H1 (cell line): Measurements from ENCODE around the gene NADSYN1. TPM values are rescaled to one million over a fixed set of nuclear protein-coding genes. Genes with fewer than 3 reads are reported as not detected.
"Not testable (repeated sequence)": the region's sequence is repeated elsewhere in the genome, so short reads cannot be mapped to it uniquely, and the experiment has no call there.

Experiments used
- CTCF ChIA-PET: fragments of 300-600 bp; sonication (Branson Sonifier 250); formaldehyde crosslinking; loops from one replicate; lab custom pipeline; 2021; ENCODE audit not compliant: partially characterized antibody; lab: Charles Lee
- POLR2A ChIA-PET: fragments of 300-600 bp; sonication (Branson Sonifier 250); formaldehyde crosslinking; loops from one replicate; lab custom pipeline; 2021; ENCODE audit warnings: inconsistent platforms; ENCODE audit not compliant: partially characterized antibody; lab: Charles Lee
- DNase-seq, 2 experiments: peaks; one replicate each; pipeline versions ENCODE4 v3.0.0 to v3.0.0-alpha.2; 2010 to 2022; ENCODE audit warnings: low spot score in 2 of 2, low read depth in 1 of 2, mixed read lengths in 1 of 2
- FAIRE-seq: peaks from 2 replicates; lab custom pipeline; 2011; peaks lifted over from hg19 to GRCh38; lab: Jason Lieb, UNC
- H2AFZ ChIP-seq: 2 replicates; pipeline ENCODE4 v1.8.1; 2012; ENCODE audit warnings: low read length, inconsistent platforms
- H2AK5ac ChIP-seq: 2 replicates; pipeline ENCODE4 v1.6.1; 2013; ENCODE audit warnings: low read depth, low read length
- H2BK120ac ChIP-seq: replicated peaks from 2 replicates; pipeline ENCODE3; 2013; ENCODE audit warnings: low read depth, low read length, inconsistent platforms
- H2BK12ac ChIP-seq: 2 replicates; pipeline ENCODE4 v1.6.1; 2013; ENCODE audit warnings: low read depth, low read length
- H2BK15ac ChIP-seq: 2 replicates; pipeline ENCODE4 v1.6.1; 2013; ENCODE audit warnings: low read length
- H2BK20ac ChIP-seq: 2 replicates; pipeline ENCODE4 v1.6.1; 2013; ENCODE audit warnings: low read length
- H2BK5ac ChIP-seq: 2 replicates; pipeline ENCODE4 v1.6.1; 2013; ENCODE audit warnings: low read depth, low read length
- H3K14ac ChIP-seq: 2 replicates; pipeline ENCODE4 v1.6.1; 2013; ENCODE audit warnings: inconsistent platforms; ENCODE audit not compliant: insufficient read length
- H3K18ac ChIP-seq: 2 replicates; pipeline ENCODE4 v1.6.1; 2013; ENCODE audit warnings: low read length; ENCODE audit errors: extremely low read depth
- H3K23ac ChIP-seq: 2 replicates; pipeline ENCODE4 v1.6.1; 2013; ENCODE audit warnings: inconsistent platforms; ENCODE audit not compliant: insufficient read length
- H3K23me2 ChIP-seq: 2 replicates; pipeline ENCODE4 v1.6.1; 2013; ENCODE audit warnings: low read depth, low read length
- H3K27ac ChIP-seq: 2 replicates; pipeline ENCODE4 v1.6.1; 2011; ENCODE audit warnings: low read depth, low read length, inconsistent platforms
- H3K27me3 ChIP-seq, 4 experiments: replicated peaks in 1 of 4; 1 replicate in 1 of 4; 2 replicates in 3 of 4; pipeline versions ENCODE4 v1.6.1 to v1.8.1; 2011 to 2013; ENCODE audit warnings: low read length in 3 of 4, mild to moderate bottlenecking in 3 of 4, inconsistent platforms in 2 of 4, mixed read lengths in 2 of 4, moderate library complexity in 1 of 4; ENCODE audit not compliant: control insufficient read depth in 3 of 4, insufficient read depth in 3 of 4; ENCODE audit errors: extremely low read depth in 1 of 4
- H3K36me3 ChIP-seq, 4 experiments: 2 replicates each; pipeline versions ENCODE4 v1.6.1 to v1.8.1; 2011 to 2013; ENCODE audit warnings: mild to moderate bottlenecking in 4 of 4, low read length in 3 of 4, moderate library complexity in 2 of 4, control low read depth in 1 of 4, inconsistent platforms in 1 of 4; ENCODE audit not compliant: insufficient read depth in 4 of 4, control insufficient read depth in 2 of 4
- H3K4ac ChIP-seq: replicated peaks from 2 replicates; pipeline ENCODE3; 2013; ENCODE audit warnings: low read length, low read depth, mixed read lengths, inconsistent platforms; ENCODE audit not compliant: insufficient read length
- H3K4me1 ChIP-seq, 4 experiments: replicated peaks in 1 of 4; 1 replicate in 1 of 4; 2 replicates in 3 of 4; pipeline versions ENCODE4 v1.6.1 to v1.8.1; 2011 to 2013; ENCODE audit warnings: low read length in 3 of 4, inconsistent platforms in 2 of 4, mixed read lengths in 1 of 4; ENCODE audit not compliant: insufficient read depth in 4 of 4, control insufficient read depth in 3 of 4
- H3K4me2 ChIP-seq, 2 experiments: 2 replicates each; pipeline versions ENCODE4 v1.6.1 to v1.8.1; 2011 to 2013; ENCODE audit warnings: low read depth in 2 of 2, low read length in 2 of 2, control low read depth in 1 of 2, inconsistent platforms in 1 of 2, mild to moderate bottlenecking in 1 of 2; ENCODE audit not compliant: insufficient read depth in 1 of 2
- H3K4me3 ChIP-seq, 4 experiments: fragments of 200-600, 300-600 bp in 1 of 4; sonication (generic), shearing (Covaris generic), sonication (Bioruptor Twin) in 1 of 4; 2 replicates each; pipeline versions ENCODE4 v1.5.1 to v1.8.1; 2011 to 2016; ENCODE audit warnings: low read length in 4 of 4, low read depth in 3 of 4, control low read depth in 2 of 4, inconsistent platforms in 2 of 4, mild to moderate bottlenecking in 2 of 4, mixed read lengths in 1 of 4, moderate library complexity in 1 of 4; ENCODE audit not compliant: insufficient read depth in 2 of 4; ENCODE audit errors: extremely low read depth in 1 of 4
- H3K56ac ChIP-seq: replicated peaks from 2 replicates; pipeline ENCODE3; 2013; ENCODE audit warnings: low read depth, mild to moderate bottlenecking, mixed read lengths, low read length, inconsistent platforms; ENCODE audit not compliant: insufficient read length
- H3K79me1 ChIP-seq: 2 replicates; pipeline ENCODE4 v1.6.1; 2013; ENCODE audit warnings: low read depth, low read length, control low read depth
- H3K79me2 ChIP-seq, 2 experiments: 2 replicates each; pipeline versions ENCODE4 v1.6.1 to v1.8.1; 2012 to 2013; ENCODE audit warnings: low read length in 2 of 2, mild to moderate bottlenecking in 2 of 2, inconsistent platforms in 1 of 2; ENCODE audit not compliant: insufficient read depth in 2 of 2, control insufficient read depth in 1 of 2
- H3K9ac ChIP-seq, 4 experiments: replicated peaks in 1 of 4; 1 replicate in 1 of 4; 2 replicates in 3 of 4; pipeline versions ENCODE4 v1.6.1 to v1.8.1; 2011 to 2013; ENCODE audit warnings: low read depth in 3 of 4, low read length in 3 of 4, control low read depth in 2 of 4, mild to moderate bottlenecking in 2 of 4, moderate library complexity in 2 of 4, inconsistent platforms in 1 of 4; ENCODE audit errors: extremely low read depth in 1 of 4
- H3K9me3 ChIP-seq, 2 experiments: 2 replicates each; pipeline versions ENCODE4 v1.6.1 to v1.8.1; 2012 to 2013; ENCODE audit warnings: mild to moderate bottlenecking in 2 of 2, moderate library complexity in 2 of 2, control low read depth in 1 of 2, inconsistent platforms in 1 of 2, low read depth in 1 of 2, low read length in 1 of 2, mixed read lengths in 1 of 2; ENCODE audit not compliant: insufficient read depth in 2 of 2
- H4K20me1 ChIP-seq, 2 experiments: replicated peaks in 1 of 2; 2 replicates each; pipeline versions ENCODE3 to v1.8.1; 2011 to 2013; ENCODE audit warnings: inconsistent platforms in 2 of 2, low read length in 2 of 2, mild to moderate bottlenecking in 1 of 2; ENCODE audit not compliant: insufficient read depth in 2 of 2, control insufficient read depth in 1 of 2
- H4K5ac ChIP-seq: 2 replicates; pipeline ENCODE4 v1.6.1; 2013; ENCODE audit warnings: low read length, low read depth, mixed read lengths, inconsistent platforms; ENCODE audit not compliant: insufficient read length
- H4K8ac ChIP-seq: 2 replicates; pipeline ENCODE4 v1.8.0; 2013; ENCODE audit warnings: mild to moderate bottlenecking, moderate library complexity, low read length, inconsistent platforms; ENCODE audit not compliant: insufficient read depth; ENCODE audit errors: extremely low read depth
- H4K91ac ChIP-seq: replicated peaks from 2 replicates; pipeline ENCODE3; 2013; ENCODE audit warnings: low read length, mixed read lengths, inconsistent platforms; ENCODE audit not compliant: insufficient read length
- WGBS, 2 experiments: shearing (Covaris generic) in 1 of 2; methylation state at CpG; one replicate each; pipeline versions ENCODE4 v1.1.6 to v1.1.7; 2013 to 2015; ENCODE audit warnings: low lambda C conversion rate in 2 of 2, mixed read lengths in 2 of 2, inconsistent platforms in 1 of 2, low coverage in 1 of 2, missing lambda C conversion rate in 1 of 2; ENCODE audit not compliant: insufficient replicate concordance in 2 of 2, insufficient coverage in 1 of 2, insufficient read length in 1 of 2; ENCODE audit errors: extremely low coverage in 1 of 2, missing lambda C conversion rate in 1 of 2; 5-methylcytosine and 5-hydroxymethylcytosine counted together
- polyA plus RNA-seq, 7 experiments: library from polyadenylated mRNA; depleted of rRNA in 3 of 7; stranded (reverse) in 5 of 7; unstranded in 2 of 7; fragments of >200 nt in 5 of 7; fragments of 200-250 nt in 2 of 7; gene quantifications; 1 replicate in 5 of 7; 2 replicates in 1 of 7; 4 replicates in 1 of 7; pipeline versions ENCODE4 v1.2.1 to v1.2.3, GENCODE V29; 2011 to 2013; ENCODE audit warnings: missing spikeins in 2 of 7, mixed read lengths in 2 of 7
- total RNA-seq: library from RNA; stranded (reverse); fragmentation: NEBNext Ultra II Directional; extraction: Animal tissue kit (Norgen Biotek cat#: 25700); gene quantifications from 2 replicates; pipeline ENCODE4 v1.2.1, GENCODE V29; 2021

Gene NADSYN1
- total and polyA plus RNA-seq, 2 of the 8 experiments (the other 6 are each of a cell fraction or from before 2014, with no cell fraction given), result 38.3 to 38.6 TPM

- H2BK15ac ChIP-seq, H3K4ac ChIP-seq, H3K36me3 ChIP-seq, H3K4me2 ChIP-seq, H3K79me1 ChIP-seq, H3K56ac ChIP-seq, H4K20me1 ChIP-seq, H2BK120ac ChIP-seq, H3K27me3 ChIP-seq, POLR2A ChIA-PET, H3K23ac ChIP-seq, H2BK5ac ChIP-seq, H3K23me2 ChIP-seq, H3K4me3 ChIP-seq, H4K91ac ChIP-seq, H3K79me2 ChIP-seq, H3K27ac ChIP-seq, H3K18ac ChIP-seq, H2BK20ac ChIP-seq, H4K8ac ChIP-seq, H2AFZ ChIP-seq, H3K9me3 ChIP-seq, H4K5ac ChIP-seq, H3K14ac ChIP-seq, FAIRE-seq, H2AK5ac ChIP-seq, H3K4me1 ChIP-seq, H2BK12ac ChIP-seq, H3K9ac ChIP-seq, DNase-seq: not testable (repeated sequence)
- CTCF ChIA-PET, result interaction anchor here (1.2 to 1.8 kb wide), 2 partner anchors 16 to 23 kb away, joined by 5 to 6 read pairs; no protein-coding TSS in a partner anchor
- 90% methylated on average over 9 of the region's 9 CpGs; no CpG with 5 or more reads in 1 of the 2 experiments for WGBS, 2 experiments
Observed at GRCh38 chr11:71540521-71541304, 87.7 kb downstream of the NADSYN1 start.
